Measurements from ENCODE around the gene TMEM74B. TPM values are rescaled to one million over a fixed set of nuclear protein-coding genes. Genes with fewer than 3 reads are reported as not detected.

TMEM74B gene
- total RNA-seq, 2 experiments from 2014 or later: not detected

DNA sequence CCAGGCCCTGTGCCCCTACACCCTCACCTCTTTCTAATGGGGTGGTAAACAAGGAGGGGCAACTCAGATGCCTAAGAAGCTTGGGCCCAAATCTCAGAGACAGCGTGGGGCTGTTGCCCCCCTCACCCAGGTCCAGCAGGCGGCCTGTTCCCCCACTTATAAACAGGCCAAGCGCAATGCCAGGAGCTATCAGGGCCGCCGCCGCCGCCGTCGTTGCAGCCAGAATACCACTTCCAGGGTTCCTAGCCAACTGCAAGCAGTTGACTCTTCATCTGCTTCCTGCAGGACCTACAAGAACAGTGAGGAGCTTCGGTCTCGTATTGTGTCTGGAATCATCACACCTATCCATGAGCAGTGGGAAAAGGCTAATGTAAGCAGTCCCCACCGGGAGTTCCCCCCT is 49.9 kb downstream of the TMEM74B start:
- Histone ChIP-seq H3K79me2 (ENCODE audit: insufficient read depth, low read depth, low read length) (peaks cover 20% of the 10 kb centered on the region), H3K9me3 (ENCODE audit: low read length) (no peaks in the 10 kb centered on the region), H3K27ac (ENCODE audit: low read depth, low read length, poor library complexity, severe bottlenecking) (no peak overlapping the region), H3K36me3 (ENCODE audit: insufficient read depth, low read length) (peaks cover 99% of the 10 kb centered on the region), H3K9me2 (ENCODE audit: insufficient read depth, low read length) (no peaks in the 10 kb centered on the region), H3K4me2 (ENCODE audit: low read length) (no peak overlapping the region), H2AFZ (ENCODE audit: low read length) (no peak overlapping the region), H3K4me3 (ENCODE audit: low read depth, low read length, poor library complexity, severe bottlenecking) (no peak overlapping the region), H4K20me1 (ENCODE audit: insufficient read depth, low read length) (no peaks in the 10 kb centered on the region), H3K4me1 (ENCODE audit: insufficient read depth, low read length, poor library complexity, severe bottlenecking) (no peaks in the 10 kb centered on the region)
- no peak for DNase-seq (ENCODE audit: low spot score)
- no peak for TF ChIP-seq EZH2phosphoT487 (IDR thresholded peaks at IDR 0.05; ENCODE audit: borderline replicate concordance, low read depth, low read length)
- TF ChIP-seq, protein P1, sequence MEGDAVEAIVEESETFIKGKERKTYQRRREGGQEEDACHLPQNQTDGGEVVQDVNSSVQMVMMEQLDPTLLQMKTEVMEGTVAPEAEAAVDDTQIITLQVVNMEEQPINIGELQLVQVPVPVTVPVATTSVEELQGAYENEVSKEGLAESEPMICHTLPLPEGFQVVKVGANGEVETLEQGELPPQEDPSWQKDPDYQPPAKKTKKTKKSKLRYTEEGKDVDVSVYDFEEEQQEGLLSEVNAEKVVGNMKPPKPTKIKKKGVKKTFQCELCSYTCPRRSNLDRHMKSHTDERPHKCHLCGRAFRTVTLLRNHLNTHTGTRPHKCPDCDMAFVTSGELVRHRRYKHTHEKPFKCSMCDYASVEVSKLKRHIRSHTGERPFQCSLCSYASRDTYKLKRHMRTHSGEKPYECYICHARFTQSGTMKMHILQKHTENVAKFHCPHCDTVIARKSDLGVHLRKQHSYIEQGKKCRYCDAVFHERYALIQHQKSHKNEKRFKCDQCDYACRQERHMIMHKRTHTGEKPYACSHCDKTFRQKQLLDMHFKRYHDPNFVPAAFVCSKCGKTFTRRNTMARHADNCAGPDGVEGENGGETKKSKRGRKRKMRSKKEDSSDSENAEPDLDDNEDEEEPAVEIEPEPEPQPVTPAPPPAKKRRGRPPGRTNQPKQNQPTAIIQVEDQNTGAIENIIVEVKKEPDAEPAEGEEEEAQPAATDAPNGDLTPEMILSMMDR (conservative IDR thresholded peaks at IDR 0.05; ENCODE audit: low read length): no peak
- BruUV-seq (replicated peaks): no TSS peak
- intact Hi-C loops (cut with micrococcal nuclease; ENCODE audit: unreplicated experiment): no loop called here
- ChIA-PET CTCF (ENCODE audit: unreplicated experiment) (no interaction called here), POLR2A (no interaction called here)

DNA sequence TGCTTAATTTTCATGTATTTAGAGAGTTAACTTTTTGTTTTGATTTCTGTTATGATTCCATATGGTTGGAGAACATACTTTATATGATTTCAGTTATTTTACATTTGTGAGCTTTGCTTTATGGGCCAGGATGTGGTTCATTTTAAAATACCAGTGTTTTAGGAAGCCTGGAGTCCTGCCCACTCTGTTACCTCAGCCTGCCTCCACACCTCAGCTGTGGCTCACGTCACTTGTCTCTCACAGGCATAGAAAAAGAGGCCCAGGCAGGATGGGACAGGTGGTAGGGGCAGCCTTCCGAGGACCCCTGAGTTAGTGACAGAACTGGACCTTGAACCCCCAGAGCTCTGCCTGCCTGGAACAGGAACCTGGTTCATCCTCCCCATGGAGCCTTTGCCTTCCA is 50.4 kb downstream of the TMEM74B start:
- no peaks in the 10 kb centered on the region for H3K4me1 ChIP-seq (ENCODE audit: insufficient read depth, low read length, poor library complexity, severe bottlenecking)
- TF ChIP-seq, protein P1 (conservative IDR thresholded peaks at IDR 0.05; ENCODE audit: low read length): no peak
- H3K79me2 ChIP-seq (ENCODE audit: insufficient read depth, low read depth, low read length): peaks cover 20% of the 10 kb centered on the region
- H3K9me3 ChIP-seq (ENCODE audit: low read length): no peaks in the 10 kb centered on the region
- peaks cover 99% of the 10 kb centered on the region for H3K36me3 ChIP-seq (ENCODE audit: insufficient read depth, low read length)
- no peak overlapping the region for H2AFZ ChIP-seq (ENCODE audit: low read length)
- CTCF ChIA-PET (ENCODE audit: unreplicated experiment): no interaction called here
- BruUV-seq (replicated peaks): no TSS peak
- intact Hi-C loops (cut with micrococcal nuclease; ENCODE audit: unreplicated experiment): no loop called here
- no peak for DNase-seq (ENCODE audit: low spot score)
- POLR2A ChIA-PET: interaction anchor here (0.9 kb wide), 1 partner anchor 10 kb away, joined by 3 read pairs; no protein-coding TSS in a partner anchor
- no peak overlapping the region for H3K4me3 ChIP-seq (ENCODE audit: low read depth, low read length, poor library complexity, severe bottlenecking)
- H3K4me2 ChIP-seq (ENCODE audit: low read length): no peak overlapping the region
- no peaks in the 10 kb centered on the region for H3K9me2 ChIP-seq (ENCODE audit: insufficient read depth, low read length)
- no peaks in the 10 kb centered on the region for H4K20me1 ChIP-seq (ENCODE audit: insufficient read depth, low read length)
- H3K27ac ChIP-seq (ENCODE audit: low read depth, low read length, poor library complexity, severe bottlenecking): no peak overlapping the region

GRCh38 chr20:1131354-1131753 is 53.4 kb downstream of the TMEM74B start:
- TF ChIP-seq, protein P1 (conservative IDR thresholded peaks at IDR 0.05; ENCODE audit: low read length): no peak
- no peak for TF ChIP-seq EZH2phosphoT487 (IDR thresholded peaks at IDR 0.05; ENCODE audit: borderline replicate concordance, low read depth, low read length)
- Histone ChIP-seq H2AFZ (ENCODE audit: low read length) (no peak overlapping the region), H3K36me3 (ENCODE audit: insufficient read depth, low read length) (peaks cover 97% of the 10 kb centered on the region), H3K4me3 (ENCODE audit: low read depth, low read length, poor library complexity, severe bottlenecking) (no peak overlapping the region), H3K4me1 (ENCODE audit: insufficient read depth, low read length, poor library complexity, severe bottlenecking) (no peaks in the 10 kb centered on the region), H4K20me1 (ENCODE audit: insufficient read depth, low read length) (no peaks in the 10 kb centered on the region), H3K9me3 (ENCODE audit: low read length) (no peaks in the 10 kb centered on the region), H3K9me2 (ENCODE audit: insufficient read depth, low read length) (no peaks in the 10 kb centered on the region), H3K27ac (ENCODE audit: low read depth, low read length, poor library complexity, severe bottlenecking) (no peak overlapping the region), H3K4me2 (ENCODE audit: low read length) (no peak overlapping the region), H3K79me2 (ENCODE audit: insufficient read depth, low read depth, low read length) (peaks cover 20% of the 10 kb centered on the region)
- ChIA-PET CTCF (ENCODE audit: unreplicated experiment) (no interaction called here), POLR2A (no interaction called here)
- no TSS peak for BruUV-seq (replicated peaks)
- intact Hi-C loops (cut with micrococcal nuclease; ENCODE audit: unreplicated experiment): no loop called here
- DNase-seq (ENCODE audit: low spot score): no peak

Data from OCI-LY7 (cell line).